GM19468 (cell line): ENCODE results near the gene GBF1.
A peak's percentile ranks its signal among the peaks of the same experiment; 100 is the strongest.

Experiments used
- ATAC-seq: cut with Tn5 transposase; IDR thresholded peaks from one replicate; pipeline ENCODE4 v1.9.1; 2021; ENCODE audit warnings: mild to moderate bottlenecking, moderate library complexity, moderate number of reproducible peaks; ENCODE audit not compliant: unreplicated experiment; ENCODE audit errors: extremely low read depth

GBF1 gene

GRCh38 chr10:102384606-102385429 lies 139.5 kb downstream of the GBF1 start:
- no peak for ATAC-seq

GRCh38 chr10:102389894-102390293 lies 144.6 kb downstream of the GBF1 start:
- no peak for ATAC-seq

GRCh38 chr10:102392306-102392705 lies 147.0 kb downstream of the GBF1 start:
- ATAC-seq = no peak

GRCh38 chr10:102393411-102394078 lies 148.2 kb downstream of the GBF1 start:
- ATAC-seq = no peak

- ATAC-seq = peak; percentile 75
These were observed 148.9 kb downstream of the GBF1 start for GRCh38 chr10:102394079-102394800.

GRCh38 chr10:102394801-102395399 lies 149.6 kb downstream of the GBF1 start:
- no peak for ATAC-seq

GRCh38 chr10:102395400-102396316 lies 150.3 kb downstream of the GBF1 start, which contains the start of gene NFKB2:
TSS of gene NFKB2 (plus strand) at chr10:102395705. CDS start at chr10:102395960, 255 bp downstream.
- no peak for ATAC-seq

- ATAC-seq = no peak
These were observed 151.0 kb downstream of the GBF1 start for GRCh38 chr10:102396317-102396650.

GRCh38 chr10:102396730-102397151 lies 151.4 kb downstream of the GBF1 start:
- ATAC-seq = no peak

- ATAC-seq = no peak
These were observed 152.2 kb downstream of the GBF1 start for GRCh38 chr10:102397222-102398171.

- ATAC-seq = no peak
These were observed 153.1 kb downstream of the GBF1 start for GRCh38 chr10:102398172-102399020.

GRCh38 chr10:102399217-102400021 lies 154.1 kb downstream of the GBF1 start:
- ATAC-seq = peak; percentile 41

GRCh38 chr10:102400076-102400475 lies 154.7 kb downstream of the GBF1 start:
- ATAC-seq = no peak

GRCh38 chr10:102400598-102401341 lies 155.4 kb downstream of the GBF1 start:
- ATAC-seq = no peak

GRCh38 chr10:102401342-102401654 lies 156.0 kb downstream of the GBF1 start:
- no peak for ATAC-seq
